Upper lobe of left lung (tissue), 6 donors: ENCODE results near the gene LMO7. TPM values are rescaled to one million over a fixed set of nuclear protein-coding genes. Genes with fewer than 3 reads are reported as not detected.

Source experiments
- ATAC-seq, 2 donors: fragments of 200-7000 bp; cut with Tn5 transposase; one replicate each; pipeline ENCODE4 v1.9.1; 2022; ENCODE audit warnings: mild to moderate bottlenecking in 2 of 2, moderate library complexity in 2 of 2; ENCODE audit not compliant: low FRiP score in 2 of 2
- DNase-seq, 2 donors: peaks; one replicate each; pipeline ENCODE4 v3.0.0-alpha.2; 2019 to 2020
- H3K27ac ChIP-seq, 4 donors: fragments of 200-600 bp; sonication (generic); one replicate each; pipeline ENCODE4 v1.5.1; 2016 to 2019
- H3K27me3 ChIP-seq, 4 donors: fragments of 200-600 bp; sonication (generic); one replicate each; pipeline ENCODE4 v1.5.1; 2017 to 2019
- H3K36me3 ChIP-seq, 4 donors: fragments of 200-600 bp; sonication (generic); one replicate each; pipeline ENCODE4 v1.5.1; 2016 to 2019
- H3K4me1 ChIP-seq, 4 donors: fragments of 200-600 bp; sonication (generic); one replicate each; pipeline ENCODE4 v1.5.1; 2018 to 2019
- H3K4me3 ChIP-seq, 4 donors: fragments of 200-600 bp; sonication (generic); one replicate each; pipeline ENCODE4 v1.5.1; 2017 to 2019; ENCODE audit warnings: mild to moderate bottlenecking in 2 of 4, moderate library complexity in 1 of 4
- H3K9me3 ChIP-seq, 4 donors: fragments of 200-600 bp; sonication (generic); one replicate each; pipeline ENCODE4 v1.5.1; 2018 to 2019
- EP300 ChIP-seq, 4 donors: sonication (generic); formaldehyde crosslinking; IDR thresholded peaks; one replicate each; pipeline ENCODE4 v1.5.1; 2017; ENCODE audit warnings: antibody characterized with exemption in 4 of 4, control low read depth in 2 of 4
- POLR2A ChIP-seq, 4 donors: fragments of 450-650 bp; IDR thresholded peaks; one replicate each; pipeline ENCODE4 v1.5.1; 2016 to 2017; ENCODE audit warnings: antibody characterized with exemption in 4 of 4, mild to moderate bottlenecking in 2 of 4
- POLR2AphosphoS5 ChIP-seq, 2 donors: sonication (generic); formaldehyde crosslinking; IDR thresholded peaks; one replicate each; pipeline ENCODE4 v1.5.1; 2017; ENCODE audit warnings: antibody characterized with exemption in 2 of 2
- WGBS, 2 donors: methylation state at CpG; one replicate each; pipeline ENCODE4 v1.1.5; 2017 to 2018; 5-methylcytosine and 5-hydroxymethylcytosine counted together
- total RNA-seq, 6 donors: library from RNA; depleted of rRNA in 4 of 6; stranded (reverse); fragments of >200 nt in 4 of 6; gene quantifications; one replicate each; pipeline versions ENCODE4 v1.1.0 to v1.2.1, GENCODE V29; 2016 to 2021
- TF ChIP-seq, protein P1 (sequence below), 6 experiments: fragments of 450-650 bp in 4 of 6; fragments of 200-600 bp in 2 of 6; sonication (generic) in 2 of 6; IDR thresholded peaks; one replicate each; pipeline ENCODE4 v1.5.1; 2016 to 2019; ENCODE audit warnings: antibody characterized with exemption in 6 of 6
- donor health status: DM: no; HTN: no; CAD: no; lungs with moderate emphysema.
- donor health status: DM: no; HTN: yes; CAD: no; lungs with severe emphysema.

The LMO7 gene
- total RNA-seq, 6 donors from 2014 or later, result 327 to 1,155 (median 811) TPM

DNA sequence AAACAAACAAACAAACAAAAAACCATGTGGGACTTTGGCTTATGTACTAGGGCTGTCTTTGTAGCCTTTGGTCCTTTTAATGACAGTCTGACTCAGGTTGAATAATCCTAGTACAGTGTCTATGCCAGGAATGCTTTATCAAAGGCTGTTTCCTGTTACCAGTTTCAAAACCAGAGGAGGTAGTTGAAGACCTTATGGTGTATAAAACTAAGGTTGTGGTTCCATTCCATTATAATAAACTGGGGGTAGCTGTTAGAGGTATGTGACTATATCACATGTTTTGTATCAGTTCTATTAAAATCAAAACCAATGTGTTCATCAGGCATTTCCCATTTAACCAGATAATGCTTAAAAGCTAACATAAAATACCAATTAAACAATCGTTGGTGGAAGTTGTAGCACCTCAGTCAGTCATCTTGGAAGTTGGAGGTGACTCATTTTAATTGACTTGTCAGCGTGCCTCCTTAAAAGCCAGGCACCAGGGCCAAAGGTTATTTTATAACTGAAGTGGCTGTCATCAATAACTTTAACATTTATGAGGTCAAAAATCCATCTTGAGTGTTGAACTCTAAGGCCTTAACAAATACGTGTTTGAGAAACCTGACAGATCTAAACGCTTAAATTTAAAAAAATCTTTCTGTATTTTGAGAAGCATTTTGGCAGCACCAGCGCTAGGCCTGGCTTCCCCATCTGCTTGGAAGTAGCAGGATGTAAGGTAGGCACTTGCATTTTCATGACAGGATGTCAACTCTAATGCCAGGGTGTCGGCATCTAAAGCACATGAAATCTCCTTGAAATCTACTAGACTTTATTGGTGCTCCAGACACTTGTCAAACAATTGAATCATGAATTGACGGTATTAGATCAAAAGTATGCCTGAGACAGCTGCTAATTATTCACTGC is 162.5 kb downstream of the LMO7 start:
- Histone ChIP-seq H3K9me3 (no peaks in the 10 kb centered on the region), H3K27me3 (no peaks in the 10 kb centered on the region), H3K4me3 (no peak overlapping the region), H3K36me3 (peaks cover 0 to 15% (median 2%) of the 10 kb centered on the region in 4 donors), H3K27ac (peak overlapping the region in 3 of 4 donors; percentile 11 to 28 (median 16)), H3K4me1 (peaks cover 4 to 18% (median 14%) of the 10 kb centered on the region in 4 donors)
- DNase-seq (no peak), ATAC-seq (no peak)
- 65 to 83% methylated on average over 7 of the region's 7 CpGs for WGBS, 2 donors
- TF ChIP-seq, protein P1, sequence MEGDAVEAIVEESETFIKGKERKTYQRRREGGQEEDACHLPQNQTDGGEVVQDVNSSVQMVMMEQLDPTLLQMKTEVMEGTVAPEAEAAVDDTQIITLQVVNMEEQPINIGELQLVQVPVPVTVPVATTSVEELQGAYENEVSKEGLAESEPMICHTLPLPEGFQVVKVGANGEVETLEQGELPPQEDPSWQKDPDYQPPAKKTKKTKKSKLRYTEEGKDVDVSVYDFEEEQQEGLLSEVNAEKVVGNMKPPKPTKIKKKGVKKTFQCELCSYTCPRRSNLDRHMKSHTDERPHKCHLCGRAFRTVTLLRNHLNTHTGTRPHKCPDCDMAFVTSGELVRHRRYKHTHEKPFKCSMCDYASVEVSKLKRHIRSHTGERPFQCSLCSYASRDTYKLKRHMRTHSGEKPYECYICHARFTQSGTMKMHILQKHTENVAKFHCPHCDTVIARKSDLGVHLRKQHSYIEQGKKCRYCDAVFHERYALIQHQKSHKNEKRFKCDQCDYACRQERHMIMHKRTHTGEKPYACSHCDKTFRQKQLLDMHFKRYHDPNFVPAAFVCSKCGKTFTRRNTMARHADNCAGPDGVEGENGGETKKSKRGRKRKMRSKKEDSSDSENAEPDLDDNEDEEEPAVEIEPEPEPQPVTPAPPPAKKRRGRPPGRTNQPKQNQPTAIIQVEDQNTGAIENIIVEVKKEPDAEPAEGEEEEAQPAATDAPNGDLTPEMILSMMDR (IDR thresholded peaks at IDR 0.05), result no peak
- TF ChIP-seq EP300 (IDR thresholded peaks at IDR 0.05) (no peak), POLR2A (IDR thresholded peaks at IDR 0.05) (no peak), POLR2AphosphoS5 (IDR thresholded peaks at IDR 0.05) (no peak)

DNA sequence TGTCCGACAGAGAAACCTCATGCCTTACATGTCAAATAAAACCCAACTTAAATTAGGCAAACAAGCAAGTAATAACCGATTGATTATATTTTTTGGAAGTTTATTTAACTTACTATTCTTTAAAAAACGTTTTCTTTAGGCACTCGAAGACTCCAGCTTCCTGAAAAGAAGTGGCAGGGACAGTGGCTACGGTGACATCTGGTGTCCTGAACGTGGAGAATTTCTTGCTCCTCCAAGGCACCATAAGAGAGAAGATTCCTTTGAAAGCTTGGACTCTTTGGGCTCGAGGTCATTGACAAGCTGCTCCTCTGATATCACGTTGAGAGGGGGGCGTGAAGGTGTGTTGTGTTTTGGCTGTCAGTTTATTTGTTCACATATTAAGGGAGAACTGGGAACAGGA is 164.4 kb downstream of the LMO7 start:
- H3K27me3 ChIP-seq, result no peaks in the 10 kb centered on the region
- no peak overlapping the region for H3K4me3 ChIP-seq
- H3K4me1 ChIP-seq, result peaks cover 4 to 18% (median 14%) of the 10 kb centered on the region in 4 donors
- H3K27ac ChIP-seq, result no peak overlapping the region
- 56 to 64% methylated on average over 9 of the region's 9 CpGs for WGBS, 2 donors
- no peaks in the 10 kb centered on the region for H3K9me3 ChIP-seq
- ATAC-seq, result no peak
- H3K36me3 ChIP-seq, result peaks cover 0 to 29% (median 2%) of the 10 kb centered on the region in 4 donors
- no peak for DNase-seq
- TF ChIP-seq, protein P1 (IDR thresholded peaks at IDR 0.05), result no peak
- no peak for TF ChIP-seq POLR2A (IDR thresholded peaks at IDR 0.05)
- no peak for TF ChIP-seq POLR2AphosphoS5 (IDR thresholded peaks at IDR 0.05)
- TF ChIP-seq EP300 (IDR thresholded peaks at IDR 0.05), result no peak

DNA sequence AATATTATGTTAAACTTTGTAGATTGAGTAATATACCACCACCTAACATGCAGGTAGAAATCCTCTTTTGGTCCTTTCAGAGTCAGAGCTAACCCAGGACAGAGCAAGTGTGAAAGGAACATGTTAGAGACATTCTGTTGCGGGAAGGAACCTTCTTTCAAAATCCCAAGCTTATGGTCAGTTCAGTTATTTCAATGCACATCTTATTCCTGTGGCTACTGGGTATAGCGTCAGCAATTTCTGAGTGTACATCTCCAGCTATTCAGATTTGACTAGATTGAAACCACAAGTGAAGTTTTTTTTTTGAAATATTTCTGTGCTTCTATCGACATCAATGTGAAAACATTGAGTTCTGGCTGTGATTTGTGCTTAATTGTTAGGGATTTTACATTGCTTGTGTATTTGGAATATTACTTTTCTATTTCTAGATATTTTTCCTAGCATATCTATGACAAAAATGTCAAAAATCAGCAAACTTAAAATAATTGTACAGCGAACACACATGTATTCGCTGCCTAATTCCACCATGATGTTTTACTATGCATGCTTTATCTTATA is 165.3 kb downstream of the LMO7 start:
- DNase-seq (no peak), ATAC-seq (no peak)
- Histone ChIP-seq H3K4me1 (peaks cover 4 to 18% (median 14%) of the 10 kb centered on the region in 4 donors), H3K36me3 (peaks cover 0 to 36% (median 3%) of the 10 kb centered on the region in 4 donors), H3K27me3 (no peaks in the 10 kb centered on the region), H3K27ac (no peak overlapping the region), H3K9me3 (no peaks in the 10 kb centered on the region), H3K4me3 (no peak overlapping the region)
- 83 to 85% methylated on average over 5 of the region's 5 CpGs for WGBS, 2 donors
- TF ChIP-seq EP300 (IDR thresholded peaks at IDR 0.05) (no peak), POLR2AphosphoS5 (IDR thresholded peaks at IDR 0.05) (no peak), POLR2A (IDR thresholded peaks at IDR 0.05) (no peak)
- TF ChIP-seq, protein P1 (IDR thresholded peaks at IDR 0.05), result no peak

- H3K36me3 ChIP-seq, result peaks cover 0 to 33% (median 4%) of the 10 kb centered on the region in 4 donors
- ATAC-seq (no peak), DNase-seq (no peak)
- no peaks in the 10 kb centered on the region for H3K9me3 ChIP-seq
- peak overlapping the region in 2 of 4 donors; percentile 1 to 2 for H3K27ac ChIP-seq
- H3K27me3 ChIP-seq, result no peaks in the 10 kb centered on the region
- no peak for TF ChIP-seq EP300 (IDR thresholded peaks at IDR 0.05)
- TF ChIP-seq POLR2AphosphoS5 (IDR thresholded peaks at IDR 0.05), result no peak
- no peak for TF ChIP-seq POLR2A (IDR thresholded peaks at IDR 0.05)
- TF ChIP-seq, protein P1 (IDR thresholded peaks at IDR 0.05), result no peak
- 81 to 82% methylated on average over 5 of the region's 5 CpGs for WGBS, 2 donors
- H3K4me3 ChIP-seq, result no peak overlapping the region
- peaks cover 4 to 18% (median 11%) of the 10 kb centered on the region in 4 donors for H3K4me1 ChIP-seq
Measured at GRCh38 chr13:75802161-75802560, 166.0 kb downstream of the LMO7 start.
